Pancreas (tissue), 10 donors: ENCODE measurements around the gene VWF. TPM values are rescaled to one million over a fixed set of nuclear protein-coding genes. Genes with fewer than 3 reads are reported as not detected.
A peak's percentile ranks its signal among the peaks of the same experiment; 100 is the strongest.
"Not testable (repeated sequence)": the region's sequence is repeated elsewhere in the genome, so short reads cannot be mapped to it uniquely, and the experiment has no call there.

Experiments
- ATAC-seq, 4 donors: fragments of 200-7000 bp; cut with Tn5 transposase; one replicate each; pipeline versions ENCODE4 v1.8.0 to v1.9.1; 2020; ENCODE audit warnings: mild to moderate bottlenecking in 4 of 4, moderate library complexity in 4 of 4
- DNase-seq, 6 donors: peaks; one replicate each; pipeline ENCODE4 v3.0.0-alpha.2; 2020
- FAIRE-seq: peaks from 2 replicates; lab custom pipeline; 2012; peaks lifted over from hg19 to GRCh38; lab: Jason Lieb, UNC
- H3K27ac ChIP-seq, 4 donors: fragments of 200-600 bp; sonication (generic); 1 replicate in 3 of 4; 2 replicates in 1 of 4; pipeline versions ENCODE4 v1.5.0 to v1.8.0; 2020
- H3K27me3 ChIP-seq, 4 donors: fragments of 200-600 bp; one replicate each; pipeline ENCODE4 v1.8.0; 2021
- H3K36me3 ChIP-seq, 3 donors: fragments of 200-600 bp; sonication (generic) in 1 of 3; one replicate each; pipeline versions ENCODE4 v1.5.0 to v1.8.0; 2020 to 2021
- H3K4me1 ChIP-seq, 3 donors: fragments of 200-600 bp; one replicate each; pipeline ENCODE4 v1.8.0; 2021
- H3K4me3 ChIP-seq, 4 donors: fragments of 200-600 bp; sonication (generic) in 2 of 4; one replicate each; pipeline versions ENCODE4 v1.5.0 to v1.8.0; 2020 to 2021
- H3K9me3 ChIP-seq, 4 donors: fragments of 200-600 bp; one replicate each; pipeline ENCODE4 v1.8.0; 2021
- WGBS, 2 donors: extraction: QIAGEN DNeasy Blood & Tissue Kit; methylation state at CpG; one replicate each; pipeline ENCODE4 v1.1.7; 2013; 5-methylcytosine and 5-hydroxymethylcytosine counted together
- intact Hi-C, 3 donors: fragments of 100-400 bp; cut with DNase I; formaldehyde crosslinking; loops; one replicate each; pipeline versions ENCODE4 v1.11.1 to v1.14.2; 2022
- polyA plus RNA-seq, 2 donors: library from polyadenylated mRNA; stranded (reverse); fragments of 200-250 nt; gene quantifications; one replicate each; pipeline ENCODE4 v1.2.3, GENCODE V29; 2013
- total RNA-seq, 6 donors: library from RNA; stranded (reverse); fragmentation: NEBNext Ultra II Directional in 4 of 6; extraction: Animal tissue kit (Norgen Biotek cat#: 25700) in 4 of 6; gene quantifications; one replicate each; pipeline versions ENCODE4 v1.2.1 to v1.2.4, GENCODE V29; 2021 to 2023
- TF ChIP-seq, protein P1 (sequence below), 4 donors: fragments of 200-600 bp; sonication (generic) in 3 of 4; IDR thresholded peaks; one replicate each; pipeline versions ENCODE4 v1.5.0 to v1.8.0; 2021; ENCODE audit warnings: antibody characterized with exemption in 4 of 4
- donor health status: healthy with polysubstance abuse.
- donor health status: DM: no; HTN: no; CAD: no; lungs with moderate emphysema.
- donor health status: DM: no; HTN: no; CAD: no.
- donor health status: control.
- donor health status: control.
- donor health status: Bipolar disorder and iron deficiency.
- donor health status: DM: yes; HTN: yes; CAD: no.
- donor health status: DM: no; HTN: no; CAD: no.
- donor health status: DM: no; HTN: no; CAD: no.
- donor health status: DM: yes; HTN: yes; CAD: no.

The VWF gene
- total and polyA plus RNA-seq, 8 donors = 15.9 to 53.1 (median 29.1) TPM

GRCh38 chr12:6110006-6110405, 14.5 kb downstream of the VWF start:
- Histone ChIP-seq H3K9me3 (no peaks in the 10 kb centered on the region), H3K36me3 (no peaks in the 10 kb centered on the region), H3K27ac (no peak overlapping the region), H3K4me3 (no peak overlapping the region), H3K4me1 (no peaks in the 10 kb centered on the region), H3K27me3 (no peaks in the 10 kb centered on the region)
- ATAC-seq = no peak
- WGBS, 2 donors = 76 to 85% methylated on average over 4 of the region's 4 CpGs
- intact Hi-C loops = no loop called here
- no peak for DNase-seq
- FAIRE-seq = no peak
- TF ChIP-seq, protein P1, sequence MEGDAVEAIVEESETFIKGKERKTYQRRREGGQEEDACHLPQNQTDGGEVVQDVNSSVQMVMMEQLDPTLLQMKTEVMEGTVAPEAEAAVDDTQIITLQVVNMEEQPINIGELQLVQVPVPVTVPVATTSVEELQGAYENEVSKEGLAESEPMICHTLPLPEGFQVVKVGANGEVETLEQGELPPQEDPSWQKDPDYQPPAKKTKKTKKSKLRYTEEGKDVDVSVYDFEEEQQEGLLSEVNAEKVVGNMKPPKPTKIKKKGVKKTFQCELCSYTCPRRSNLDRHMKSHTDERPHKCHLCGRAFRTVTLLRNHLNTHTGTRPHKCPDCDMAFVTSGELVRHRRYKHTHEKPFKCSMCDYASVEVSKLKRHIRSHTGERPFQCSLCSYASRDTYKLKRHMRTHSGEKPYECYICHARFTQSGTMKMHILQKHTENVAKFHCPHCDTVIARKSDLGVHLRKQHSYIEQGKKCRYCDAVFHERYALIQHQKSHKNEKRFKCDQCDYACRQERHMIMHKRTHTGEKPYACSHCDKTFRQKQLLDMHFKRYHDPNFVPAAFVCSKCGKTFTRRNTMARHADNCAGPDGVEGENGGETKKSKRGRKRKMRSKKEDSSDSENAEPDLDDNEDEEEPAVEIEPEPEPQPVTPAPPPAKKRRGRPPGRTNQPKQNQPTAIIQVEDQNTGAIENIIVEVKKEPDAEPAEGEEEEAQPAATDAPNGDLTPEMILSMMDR (IDR thresholded peaks at IDR 0.05) = no peak

- no peaks in the 10 kb centered on the region for H3K27me3 ChIP-seq
- H3K36me3 ChIP-seq = no peaks in the 10 kb centered on the region
- TF ChIP-seq, protein P1 (IDR thresholded peaks at IDR 0.05) = no peak
- intact Hi-C loops = no loop called here
- H3K27ac ChIP-seq = no peak overlapping the region
- FAIRE-seq (no peak), DNase-seq (no peak), ATAC-seq (no peak)
- H3K4me3 ChIP-seq = no peak overlapping the region
- no peaks in the 10 kb centered on the region for H3K4me1 ChIP-seq
- no peaks in the 10 kb centered on the region for H3K9me3 ChIP-seq
- WGBS, 2 donors = 83 to 86% methylated on average over 3 of the region's 3 CpGs
Measured at GRCh38 chr12:6106218-6106617, 18.3 kb downstream of the VWF start.

- Histone ChIP-seq H3K27me3 (no peaks in the 10 kb centered on the region), H3K27ac (no peak overlapping the region), H3K9me3 (no peaks in the 10 kb centered on the region), H3K36me3 (no peaks in the 10 kb centered on the region), H3K4me1 (no peaks in the 10 kb centered on the region), H3K4me3 (no peak overlapping the region)
- intact Hi-C loops = no loop called here
- WGBS, 2 donors = 86 to 96% methylated on average over 2 of the region's 2 CpGs
- FAIRE-seq (no peak), ATAC-seq (no peak), DNase-seq (no peak)
- TF ChIP-seq, protein P1 (IDR thresholded peaks at IDR 0.05) = no peak
Measured at GRCh38 chr12:6104842-6105241, 19.6 kb downstream of the VWF start.

- FAIRE-seq = no peak
- Histone ChIP-seq H3K27ac (no peak overlapping the region), H3K36me3 (no peaks in the 10 kb centered on the region), H3K4me3 (no peak overlapping the region), H3K27me3 (no peaks in the 10 kb centered on the region), H3K4me1 (no peaks in the 10 kb centered on the region), H3K9me3 (no peaks in the 10 kb centered on the region)
- 77 to 82% methylated on average over 3 of the region's 3 CpGs for WGBS, 2 donors
- ATAC-seq = no peak
- TF ChIP-seq, protein P1 (IDR thresholded peaks at IDR 0.05) = no peak
- DNase-seq = no peak
- intact Hi-C loops = no loop called here
Measured at GRCh38 chr12:6104027-6104426, 20.4 kb downstream of the VWF start.

DNA sequence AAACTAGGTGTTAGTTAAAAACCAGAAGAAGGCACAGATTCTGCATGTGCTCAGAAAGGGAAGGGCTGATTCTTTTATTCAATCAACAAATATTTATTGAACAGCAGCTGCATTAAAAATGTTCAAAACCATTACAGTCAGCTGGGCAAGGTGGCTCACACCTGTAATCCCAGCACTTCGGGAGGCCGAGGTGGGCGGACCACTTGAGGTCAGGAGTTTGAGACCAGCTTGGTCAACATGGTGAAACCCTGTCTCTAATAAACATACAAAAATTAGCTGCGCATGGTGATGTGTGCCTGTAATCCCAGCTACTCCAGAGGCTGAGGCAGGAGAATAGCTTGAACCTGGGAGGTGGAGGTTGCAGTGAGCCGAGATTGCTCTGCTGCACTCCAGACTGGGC, 22.4 kb downstream of the VWF start:
- peak in 1 of 6 donors; percentile 12 for DNase-seq
- H3K4me1 ChIP-seq, H3K4me3 ChIP-seq, intact Hi-C loops, ATAC-seq, H3K27me3 ChIP-seq, H3K9me3 ChIP-seq, H3K36me3 ChIP-seq, FAIRE-seq, H3K27ac ChIP-seq: not testable (repeated sequence)
- 93 to 96% methylated on average over 5 of the region's 5 CpGs for WGBS, 2 donors
